Ishikawa (cell line): ENCODE results near the gene PAQR6.

Experiments
- CEBPB ChIP-seq: IDR thresholded peaks from 2 replicates; pipeline ENCODE4 v1.6.1; 2012
- CREB1 ChIP-seq: IDR thresholded peaks from 2 replicates; pipeline ENCODE4 v1.6.1; 2012; ENCODE audit warnings: low read depth
- EGR1 ChIP-seq: IDR thresholded peaks from 2 replicates; pipeline ENCODE4 v1.6.1; 2012
- EP300 ChIP-seq: IDR thresholded peaks from 2 replicates; pipeline ENCODE4 v1.6.1; 2012; ENCODE audit warnings: borderline replicate concordance
- FOXM1 ChIP-seq: IDR thresholded peaks from 2 replicates; pipeline ENCODE4 v1.6.1; 2012; ENCODE audit warnings: low read depth, borderline replicate concordance
- MAX ChIP-seq: IDR thresholded peaks from 2 replicates; pipeline ENCODE4 v1.6.1; 2012
- NFIC ChIP-seq: IDR thresholded peaks from 2 replicates; pipeline ENCODE4 v1.6.1; 2012
- RAD21 ChIP-seq: IDR thresholded peaks from 2 replicates; pipeline ENCODE4 v1.6.1; 2012; ENCODE audit warnings: low read depth
- TAF1 ChIP-seq: IDR thresholded peaks from 2 replicates; pipeline ENCODE4 v1.6.1; 2012; ENCODE audit warnings: low read depth, mild to moderate bottlenecking
- TCF12 ChIP-seq: IDR thresholded peaks from 2 replicates; pipeline ENCODE4 v1.6.1; 2012; ENCODE audit warnings: low read depth
- TEAD4 ChIP-seq: IDR thresholded peaks from 2 replicates; pipeline ENCODE4 v1.6.1; 2012
- YY1 ChIP-seq: IDR thresholded peaks from 2 replicates; pipeline ENCODE4 v1.6.1; 2012; ENCODE audit warnings: low read depth
- ZBTB7A ChIP-seq: IDR thresholded peaks from 2 replicates; pipeline ENCODE4 v1.6.1; 2012; ENCODE audit warnings: low read depth
- TF ChIP-seq, protein P1 (sequence below): IDR thresholded peaks from 2 replicates; pipeline ENCODE4 v1.6.1; 2012; ENCODE audit warnings: low read depth, mild to moderate bottlenecking
- TF ChIP-seq, protein P2 (sequence below): IDR thresholded peaks from 2 replicates; pipeline ENCODE4 v1.6.1; 2012

Gene PAQR6

DNA sequence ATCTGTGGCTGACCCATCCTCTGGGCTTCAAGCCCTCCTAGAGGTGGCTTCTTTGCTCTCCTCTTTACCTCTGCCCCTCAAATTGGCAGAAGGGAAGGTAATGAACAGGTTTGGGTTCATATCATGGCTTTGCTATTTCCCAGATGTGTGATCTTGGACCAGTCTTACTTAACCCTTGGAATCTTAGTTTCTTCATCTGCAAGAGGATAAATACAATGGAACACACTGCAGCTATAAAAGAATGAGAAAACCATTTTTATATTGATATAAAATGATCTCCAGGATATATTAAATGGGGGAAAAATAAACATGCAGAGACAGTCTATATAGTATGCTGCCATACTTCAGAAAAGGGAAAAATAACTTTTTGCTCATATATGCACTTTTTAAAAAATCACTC, 42.0 kb upstream of the PAQR6 start:
- TF ChIP-seq EP300 (no peak), EGR1 (no peak), YY1 (no peak), MAX (no peak), NFIC (no peak), TEAD4 (no peak), RAD21 (no peak), CREB1 (no peak), TCF12 (no peak), ZBTB7A (no peak), TAF1 (no peak), FOXM1 (no peak), CEBPB (no peak)
- TF ChIP-seq, protein P1, sequence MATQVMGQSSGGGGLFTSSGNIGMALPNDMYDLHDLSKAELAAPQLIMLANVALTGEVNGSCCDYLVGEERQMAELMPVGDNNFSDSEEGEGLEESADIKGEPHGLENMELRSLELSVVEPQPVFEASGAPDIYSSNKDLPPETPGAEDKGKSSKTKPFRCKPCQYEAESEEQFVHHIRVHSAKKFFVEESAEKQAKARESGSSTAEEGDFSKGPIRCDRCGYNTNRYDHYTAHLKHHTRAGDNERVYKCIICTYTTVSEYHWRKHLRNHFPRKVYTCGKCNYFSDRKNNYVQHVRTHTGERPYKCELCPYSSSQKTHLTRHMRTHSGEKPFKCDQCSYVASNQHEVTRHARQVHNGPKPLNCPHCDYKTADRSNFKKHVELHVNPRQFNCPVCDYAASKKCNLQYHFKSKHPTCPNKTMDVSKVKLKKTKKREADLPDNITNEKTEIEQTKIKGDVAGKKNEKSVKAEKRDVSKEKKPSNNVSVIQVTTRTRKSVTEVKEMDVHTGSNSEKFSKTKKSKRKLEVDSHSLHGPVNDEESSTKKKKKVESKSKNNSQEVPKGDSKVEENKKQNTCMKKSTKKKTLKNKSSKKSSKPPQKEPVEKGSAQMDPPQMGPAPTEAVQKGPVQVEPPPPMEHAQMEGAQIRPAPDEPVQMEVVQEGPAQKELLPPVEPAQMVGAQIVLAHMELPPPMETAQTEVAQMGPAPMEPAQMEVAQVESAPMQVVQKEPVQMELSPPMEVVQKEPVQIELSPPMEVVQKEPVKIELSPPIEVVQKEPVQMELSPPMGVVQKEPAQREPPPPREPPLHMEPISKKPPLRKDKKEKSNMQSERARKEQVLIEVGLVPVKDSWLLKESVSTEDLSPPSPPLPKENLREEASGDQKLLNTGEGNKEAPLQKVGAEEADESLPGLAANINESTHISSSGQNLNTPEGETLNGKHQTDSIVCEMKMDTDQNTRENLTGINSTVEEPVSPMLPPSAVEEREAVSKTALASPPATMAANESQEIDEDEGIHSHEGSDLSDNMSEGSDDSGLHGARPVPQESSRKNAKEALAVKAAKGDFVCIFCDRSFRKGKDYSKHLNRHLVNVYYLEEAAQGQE = no peak

DNA sequence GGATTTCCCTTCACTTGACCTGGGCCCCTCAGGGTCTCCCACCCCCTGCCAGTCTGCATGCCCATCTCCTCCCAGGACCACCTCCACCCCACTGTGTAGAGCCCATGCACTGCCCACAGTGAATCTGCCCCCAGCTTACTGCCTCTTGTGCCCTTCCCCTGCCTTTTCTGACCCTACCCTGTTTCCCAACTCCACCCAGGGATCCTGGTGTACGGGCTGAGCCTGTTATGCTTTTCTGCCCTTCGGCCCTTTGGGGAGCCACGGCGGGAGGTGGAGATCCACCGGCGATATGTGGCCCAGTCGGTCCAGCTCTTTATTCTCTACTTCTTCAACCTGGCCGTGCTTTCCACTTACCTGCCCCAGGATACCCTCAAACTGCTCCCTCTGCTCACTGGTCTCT, 38.2 kb upstream of the PAQR6 start:
- TF ChIP-seq EP300 (no peak), RAD21 (no peak), ZBTB7A (no peak), CREB1 (no peak), TAF1 (no peak), CEBPB (no peak), YY1 (no peak), FOXM1 (no peak), TCF12 (no peak), EGR1 (no peak), TEAD4 (no peak)
- TF ChIP-seq, protein P2, sequence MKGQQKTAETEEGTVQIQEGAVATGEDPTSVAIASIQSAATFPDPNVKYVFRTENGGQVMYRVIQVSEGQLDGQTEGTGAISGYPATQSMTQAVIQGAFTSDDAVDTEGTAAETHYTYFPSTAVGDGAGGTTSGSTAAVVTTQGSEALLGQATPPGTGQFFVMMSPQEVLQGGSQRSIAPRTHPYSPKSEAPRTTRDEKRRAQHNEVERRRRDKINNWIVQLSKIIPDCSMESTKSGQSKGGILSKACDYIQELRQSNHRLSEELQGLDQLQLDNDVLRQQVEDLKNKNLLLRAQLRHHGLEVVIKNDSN = no peak
- TF ChIP-seq, protein P1 = no peak

DNA sequence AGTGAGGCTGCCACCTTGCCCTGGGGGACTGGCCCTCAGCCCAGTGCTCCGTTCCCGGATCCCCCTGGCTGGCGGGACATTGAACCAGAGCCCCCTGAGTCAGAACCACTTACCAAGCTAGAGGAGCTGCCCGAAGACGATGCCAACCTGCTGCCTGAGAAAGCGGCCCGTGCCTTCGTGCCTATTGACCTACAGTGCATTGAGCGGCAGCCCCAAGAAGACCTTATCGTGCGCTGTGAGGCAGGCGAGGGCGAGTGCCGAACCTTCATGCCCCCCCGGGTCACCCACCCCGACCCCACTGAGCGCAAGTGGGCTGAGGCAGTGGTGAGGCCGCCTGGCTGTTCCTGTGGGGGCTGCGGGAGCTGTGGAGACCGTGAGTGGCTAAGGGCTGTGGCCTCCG, 37.6 kb upstream of the PAQR6 start:
- TF ChIP-seq, protein P1 = no peak
- no peak for TF ChIP-seq TAF1
- no peak for TF ChIP-seq ZBTB7A

DNA sequence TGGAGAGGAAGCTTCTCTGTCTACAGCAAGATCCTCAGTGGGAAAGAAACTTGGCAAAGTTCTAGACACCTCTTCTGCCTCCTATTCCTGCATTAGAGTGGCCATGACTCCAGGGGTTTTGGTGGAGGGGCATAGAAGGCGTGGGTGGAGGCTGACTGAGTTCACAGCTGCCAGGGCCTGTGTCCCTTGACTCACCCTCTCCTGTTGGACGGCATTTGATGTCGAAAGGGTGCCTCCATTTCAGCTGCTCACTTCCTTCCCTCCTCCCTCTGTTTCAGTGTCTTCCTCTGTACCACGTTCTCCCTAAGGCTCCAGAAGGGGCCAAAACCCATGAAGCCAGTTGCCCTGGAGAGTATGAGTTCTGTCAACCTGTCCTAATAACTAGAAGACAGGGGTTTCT, 36.9 kb upstream of the PAQR6 start:
- TF ChIP-seq, protein P2 = no peak
- TF ChIP-seq ZBTB7A (no peak), YY1 (no peak), RAD21 (no peak), EP300 (no peak), TAF1 (no peak), FOXM1 (no peak), TEAD4 (no peak), TCF12 (no peak), EGR1 (no peak), CEBPB (no peak)
- TF ChIP-seq, protein P1 = no peak
